RCC 7860 (cell line): ENCODE measurements around the gene LNX2.

Experiments used
- DNase-seq: peaks from one replicate; pipeline ENCODE4 v3.0.0-alpha.2; 2015; ENCODE audit warnings: low spot score
- FAIRE-seq: peaks from 2 replicates; lab custom pipeline; 2012; peaks lifted over from hg19 to GRCh38; lab: Jason Lieb, UNC

Gene LNX2

DNA sequence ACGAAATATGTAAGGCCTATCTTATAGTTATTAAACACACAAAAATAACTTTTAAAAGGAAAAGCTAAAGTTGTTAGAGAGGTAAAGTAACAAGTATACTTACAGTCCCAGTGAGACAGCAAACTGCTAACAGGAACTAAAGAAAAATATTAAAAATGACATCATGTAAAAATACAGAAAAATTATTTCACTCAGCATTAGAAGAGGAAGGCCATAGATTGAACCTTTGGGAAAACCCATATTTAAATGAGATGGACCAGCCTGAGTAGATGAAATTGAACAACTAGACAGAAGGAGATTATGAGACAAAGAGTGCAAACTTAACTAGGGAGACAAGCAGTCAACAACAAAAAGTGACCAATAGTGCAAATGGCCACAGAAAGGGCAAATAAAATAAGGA is 49.4 kb downstream of the LNX2 start:
- no peak for FAIRE-seq

GRCh38 chr13:27569405-27569804 is 50.9 kb downstream of the LNX2 start:
- DNase-seq (no peak), FAIRE-seq (no peak)

More for the DNA sequence above, 49.4 kb downstream of the LNX2 start:
- DNase-seq, result no peak

DNA sequence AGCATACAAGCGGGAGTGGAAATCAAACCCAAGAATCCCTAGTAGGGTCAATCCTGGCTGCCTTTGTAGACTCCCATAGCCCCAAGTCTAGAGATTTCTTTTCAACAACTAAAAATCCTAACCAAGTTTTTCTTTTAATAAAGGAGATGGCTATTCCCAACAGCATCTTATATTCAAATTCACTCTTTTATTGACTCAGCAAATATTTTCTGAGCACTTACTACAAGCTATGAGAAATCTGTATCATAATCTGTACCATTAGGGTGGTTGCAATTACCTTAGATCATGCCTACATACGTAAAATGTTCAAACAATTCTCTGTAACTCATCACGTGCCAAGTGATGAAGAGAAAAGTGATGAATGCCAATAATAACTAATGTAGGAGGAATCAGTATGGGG is 54.5 kb downstream of the LNX2 start:
- FAIRE-seq (no peak), DNase-seq (no peak)

DNA sequence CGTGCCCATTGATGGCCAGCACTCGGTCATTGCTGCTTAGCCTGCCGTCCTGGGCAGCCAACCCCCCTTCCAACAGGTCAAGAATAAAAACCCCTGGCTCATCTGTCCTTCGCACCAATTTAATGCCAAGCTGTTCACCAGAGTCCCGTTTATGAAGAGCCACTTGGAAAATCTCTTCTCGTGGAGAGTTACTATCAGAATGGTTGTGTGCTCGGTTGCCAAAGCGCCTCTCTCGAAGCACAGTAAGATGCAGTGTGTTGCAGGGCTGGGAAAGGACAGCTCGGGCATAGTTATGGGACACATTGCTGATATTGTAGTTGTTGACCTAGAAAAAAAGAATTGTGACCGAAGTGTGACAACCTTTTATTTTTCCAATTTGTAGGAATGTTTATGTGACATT is 57.9 kb downstream of the LNX2 start:
- FAIRE-seq, result no peak
- no peak for DNase-seq

DNA sequence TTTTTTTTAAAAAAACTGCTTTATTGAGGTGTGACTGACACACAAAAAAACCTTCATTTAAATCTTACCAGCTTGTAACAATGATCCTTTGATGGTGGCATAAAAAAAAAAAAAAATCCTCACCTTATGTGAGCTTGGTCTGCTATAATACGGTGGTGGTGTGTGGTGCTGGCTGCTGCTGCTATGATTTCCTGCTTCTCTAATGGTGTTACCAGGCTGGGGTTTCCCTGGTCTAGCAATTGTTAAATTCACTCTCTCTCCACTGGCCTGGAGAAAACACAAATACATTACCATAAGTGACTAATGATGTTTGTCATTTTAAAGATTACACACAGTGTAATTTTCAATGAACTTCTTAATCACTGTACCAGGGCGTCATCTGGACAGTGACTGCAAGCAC is 60.6 kb downstream of the LNX2 start:
- DNase-seq (no peak), FAIRE-seq (no peak)

GRCh38 chr13:27556109-27556508 is 64.2 kb downstream of the LNX2 start:
- DNase-seq (no peak), FAIRE-seq (no peak)

- DNase-seq, result no peak
- no peak for FAIRE-seq
Measured at GRCh38 chr13:27551562-27551961, 68.8 kb downstream of the LNX2 start.

GRCh38 chr13:27549406-27549981 is 70.8 kb downstream of the LNX2 start:
- FAIRE-seq (no peak), DNase-seq (no peak)

DNA sequence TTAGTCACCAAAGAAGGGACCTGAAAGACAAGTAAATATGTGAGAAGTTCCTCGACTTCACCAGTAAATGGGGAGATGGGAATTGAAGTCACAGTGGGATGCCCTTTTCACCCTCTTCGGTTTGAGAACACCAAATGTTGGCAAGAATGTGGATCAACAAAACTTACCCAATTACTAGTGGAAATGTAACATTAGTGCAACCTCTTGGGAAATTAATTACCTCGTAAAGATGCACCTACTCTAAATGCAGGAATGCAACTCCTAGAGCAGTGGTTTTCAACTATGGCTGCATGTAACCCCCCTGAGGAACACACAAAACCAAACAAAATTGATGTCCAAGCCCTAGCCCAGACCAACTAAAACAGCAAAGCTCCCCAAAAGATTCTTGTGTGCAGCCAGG is 78.1 kb downstream of the LNX2 start:
- FAIRE-seq, result no peak
- no peak for DNase-seq

- no peak for FAIRE-seq
- DNase-seq, result no peak
Measured at GRCh38 chr13:27541386-27541785, 78.9 kb downstream of the LNX2 start.

DNA sequence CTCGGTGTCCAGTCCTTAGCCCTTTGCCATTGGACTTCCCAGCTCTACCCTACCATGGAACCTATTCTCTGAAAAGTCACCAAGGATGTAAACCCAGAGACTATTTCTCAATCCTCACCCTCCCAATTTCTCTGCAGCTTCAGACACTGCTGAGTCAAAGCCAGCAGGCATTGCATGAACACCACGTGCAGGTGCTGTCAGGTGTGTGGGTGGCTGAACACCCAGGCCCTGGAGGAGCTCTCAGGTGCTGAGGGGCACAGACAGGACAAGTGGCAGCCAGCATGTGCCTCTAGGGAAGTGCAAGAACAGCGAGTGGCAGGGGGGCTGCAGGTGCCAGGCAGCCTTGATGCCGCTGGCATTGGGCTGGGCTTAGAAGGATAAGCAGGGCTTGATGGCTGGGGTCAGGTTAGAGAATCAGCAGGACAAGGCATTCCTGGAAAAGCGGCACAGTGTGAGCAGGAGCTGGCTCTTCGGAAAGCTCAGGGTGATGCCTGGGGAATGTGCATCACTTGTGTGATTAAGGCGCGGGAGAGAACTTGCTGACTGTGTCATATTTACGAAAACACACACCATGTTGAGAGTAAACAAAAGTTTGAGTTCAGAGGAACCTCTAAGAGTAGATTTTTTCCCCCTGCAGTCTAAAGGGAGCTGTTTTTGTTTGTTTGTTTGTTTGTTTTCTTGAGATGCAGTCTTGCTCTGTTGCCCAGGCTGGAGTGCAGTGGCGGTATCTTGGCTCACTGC is 83.8 kb downstream of the LNX2 start:
- FAIRE-seq (no peak), DNase-seq (no peak)

- no peak for DNase-seq
- FAIRE-seq, result no peak
Measured at GRCh38 chr13:27535546-27535945, 84.8 kb downstream of the LNX2 start.

- no peak for FAIRE-seq
Measured at GRCh38 chr13:27534981-27535380, 85.3 kb downstream of the LNX2 start.

DNA sequence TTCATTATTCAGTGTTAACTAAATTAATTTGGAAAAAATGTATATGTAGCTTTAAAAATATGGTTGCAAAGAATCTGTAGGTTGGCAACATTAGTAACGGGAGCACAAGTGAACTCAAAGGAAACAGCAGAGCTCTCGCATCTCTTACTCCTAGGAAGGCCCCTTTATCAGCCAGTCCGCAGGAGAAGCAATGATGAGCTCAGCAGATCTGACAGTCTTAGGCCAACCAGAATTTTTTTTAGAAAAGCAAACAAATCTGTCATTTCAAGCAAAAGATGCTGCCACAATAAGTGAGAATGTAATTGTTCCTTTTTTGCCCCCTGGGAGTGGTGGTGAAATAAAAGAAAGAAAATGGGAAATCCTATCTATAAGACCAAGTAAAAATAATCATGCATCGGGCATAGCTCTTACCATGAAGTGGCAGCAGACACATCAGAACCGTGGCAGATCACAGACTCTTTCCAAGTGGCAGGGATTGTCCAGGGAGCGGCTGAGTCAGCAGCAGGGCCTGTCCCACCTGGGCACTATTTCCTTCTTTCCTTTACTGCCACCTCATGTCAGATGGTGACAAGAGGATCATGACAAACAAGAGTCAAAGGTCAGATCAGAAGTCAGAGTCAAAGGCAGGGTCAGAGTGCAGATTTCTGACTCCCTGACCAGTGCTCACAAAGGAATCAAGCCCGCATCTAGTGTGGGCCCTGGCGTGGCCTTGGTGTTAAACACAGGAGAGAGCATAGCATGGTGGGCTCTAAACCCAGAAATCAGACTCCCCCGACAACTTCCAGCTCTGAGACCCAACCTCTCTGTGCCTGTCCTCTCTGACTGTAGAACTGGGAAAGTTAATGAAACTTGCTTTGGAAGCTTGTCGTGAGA is 86.0 kb downstream of the LNX2 start:
- DNase-seq (no peak), FAIRE-seq (no peak)

More at GRCh38 chr13:27534981-27535380, 85.3 kb downstream of the LNX2 start:
- DNase-seq, result no peak

DNA sequence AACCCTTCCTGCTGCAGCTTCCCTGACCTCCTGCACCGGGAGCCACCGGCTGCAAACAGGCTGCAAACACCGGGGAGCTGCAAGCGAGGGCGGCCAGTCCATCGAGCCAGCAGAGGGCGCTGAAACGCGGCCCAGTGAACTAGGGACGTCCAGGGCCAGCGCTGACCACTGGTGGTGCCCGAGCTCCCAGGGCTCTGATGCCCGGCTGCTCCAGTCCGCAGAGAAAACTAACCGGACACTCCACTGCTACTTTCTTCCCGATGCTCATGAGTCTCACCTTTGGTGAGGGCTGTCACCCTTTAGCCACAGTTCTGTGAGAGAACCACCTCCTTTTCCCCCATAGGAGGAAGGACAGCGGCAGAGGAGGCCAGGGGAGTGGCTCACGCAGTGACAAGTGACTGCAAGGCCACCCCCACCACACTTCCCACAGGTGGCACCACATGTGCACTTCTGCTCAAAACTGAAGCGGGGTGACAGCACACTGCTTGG is 87.1 kb downstream of the LNX2 start:
- DNase-seq (peak; percentile 49), FAIRE-seq (no peak)

DNA sequence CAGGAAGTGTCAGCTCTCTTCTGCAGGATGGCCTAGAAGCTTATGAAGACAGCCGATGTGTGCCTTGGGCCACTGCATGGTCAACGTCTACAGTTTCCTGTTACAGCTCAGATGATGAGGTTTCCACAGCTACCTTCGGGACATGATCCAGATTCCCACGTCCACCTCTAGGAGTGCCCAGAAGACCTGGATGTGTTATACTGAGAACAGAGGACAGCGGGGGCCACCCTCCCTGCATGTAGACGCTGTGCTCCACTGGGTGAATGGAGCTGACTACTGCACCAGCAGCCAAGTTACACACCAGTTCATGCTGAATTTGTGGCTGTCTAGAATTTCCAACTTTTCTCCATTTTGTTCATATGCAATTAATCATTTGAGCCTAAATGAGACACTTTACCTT is 91.4 kb downstream of the LNX2 start:
- DNase-seq (no peak), FAIRE-seq (no peak)

GRCh38 chr13:27526516-27526915 is 93.8 kb downstream of the LNX2 start:
- DNase-seq (no peak), FAIRE-seq (no peak)

DNA sequence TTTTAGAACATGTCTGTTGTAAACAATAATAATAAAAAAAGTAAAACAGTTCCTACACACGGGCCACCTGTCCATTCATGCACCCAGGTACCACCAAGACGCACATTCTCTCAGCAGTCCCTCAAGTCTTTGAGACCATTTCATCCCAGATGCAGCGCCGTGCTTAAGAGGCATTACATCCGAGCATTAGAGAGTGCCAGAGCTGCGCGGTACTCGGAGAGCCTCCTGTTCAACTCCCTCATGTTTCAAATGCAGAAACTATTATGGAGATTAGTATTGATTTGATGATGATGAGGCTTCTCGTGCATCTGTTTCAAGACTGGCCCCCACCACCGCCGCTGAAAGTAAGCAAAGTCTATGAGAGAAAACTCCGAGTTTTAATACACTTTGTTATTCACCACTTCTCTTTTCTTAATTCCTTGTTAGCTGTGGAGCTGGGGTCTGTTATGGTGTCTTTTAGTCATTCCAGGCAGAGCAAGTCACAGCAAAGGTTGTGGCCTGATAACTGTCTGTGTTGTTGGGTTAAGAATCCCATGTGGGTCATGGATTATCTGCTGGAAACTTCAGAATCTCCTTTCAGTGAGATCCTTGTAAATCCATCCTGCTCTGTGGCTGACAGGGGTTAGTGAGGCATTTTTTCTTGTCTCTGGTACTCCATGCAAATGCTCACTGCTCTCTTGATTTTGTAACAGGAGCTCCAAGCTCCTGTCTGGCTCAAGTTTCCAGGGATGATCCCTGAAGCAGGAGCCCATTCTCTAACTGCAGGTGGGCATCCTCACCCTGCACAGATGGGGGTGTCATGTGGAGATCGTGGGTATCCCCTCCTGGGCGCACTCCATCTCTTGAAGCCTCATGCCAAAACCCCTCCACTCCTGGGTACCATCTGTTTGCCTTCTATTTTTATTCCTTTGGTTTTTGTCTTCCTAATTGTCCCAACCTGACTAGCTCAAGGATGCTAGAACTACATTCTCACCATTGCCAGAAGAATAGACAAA is 95.1 kb downstream of the LNX2 start:
- DNase-seq (no peak), FAIRE-seq (no peak)

DNA sequence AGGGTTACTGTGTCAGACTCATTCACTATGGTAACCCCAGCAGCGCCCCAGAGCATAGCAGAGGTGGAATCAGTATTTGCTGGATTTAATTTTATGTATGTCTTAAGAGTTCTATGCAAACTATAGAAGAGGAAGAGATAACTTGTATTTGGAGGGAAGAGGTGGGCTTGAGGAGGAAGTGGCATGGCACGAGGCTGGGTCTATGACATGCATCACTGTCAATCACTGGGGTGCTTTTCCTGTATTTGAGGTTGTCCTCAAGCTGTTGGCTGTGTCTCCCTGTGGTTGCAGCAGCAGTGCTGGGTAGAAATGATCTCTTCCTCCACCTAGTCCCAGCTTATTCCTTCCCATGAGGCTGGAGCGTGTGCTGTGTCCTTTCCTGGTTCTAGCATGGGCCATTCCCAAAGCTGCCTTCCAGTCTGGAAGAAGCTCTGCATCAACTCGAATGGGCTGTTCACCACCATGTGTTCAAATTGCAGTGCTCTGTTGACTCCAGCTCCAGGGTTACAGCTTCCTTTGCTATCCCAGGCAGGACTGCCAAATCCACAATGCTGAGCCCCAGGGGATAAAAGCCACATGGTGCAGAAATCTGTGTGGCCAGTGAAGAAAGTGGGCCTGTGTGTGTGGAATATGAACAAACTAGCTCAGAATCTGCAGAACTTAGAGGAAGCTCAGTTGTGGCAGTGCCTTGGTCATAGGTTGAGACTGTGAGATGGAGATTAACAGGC is 96.8 kb downstream of the LNX2 start:
- DNase-seq (no peak), FAIRE-seq (no peak)

DNA sequence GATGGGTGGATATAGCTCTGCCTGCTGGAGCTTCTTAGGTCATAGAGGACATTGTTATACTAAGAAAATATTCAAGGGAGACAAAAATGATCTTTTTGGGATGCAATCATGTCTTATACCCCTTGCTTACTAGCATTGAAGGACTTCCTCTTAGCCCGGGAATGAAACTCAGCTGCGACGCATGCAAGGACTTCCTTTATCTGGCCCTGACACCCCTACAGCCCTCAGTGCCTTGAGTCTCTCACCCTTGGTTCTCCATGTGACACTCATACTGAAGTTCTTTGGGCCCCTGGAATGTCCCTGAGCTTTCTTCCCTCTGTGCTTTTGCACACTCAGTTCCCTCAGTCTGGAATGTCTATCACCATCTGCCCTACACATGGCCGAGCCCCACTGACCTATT is 97.5 kb downstream of the LNX2 start:
- no peak for DNase-seq
- no peak for FAIRE-seq
